B cell (primary cell): ENCODE results near the gene TRIM28. TPM values are rescaled to one million over a fixed set of nuclear protein-coding genes. Genes with fewer than 3 reads are reported as not detected.
A peak's percentile ranks its signal among the peaks of the same experiment; 100 is the strongest.

Experiments
- ATAC-seq: fragments of 200-7000 bp; cut with Tn5 transposase; one replicate; pipeline ENCODE4 v1.10.0; 2021; ENCODE audit warnings: low read depth, mild to moderate bottlenecking, moderate number of reproducible peaks, moderate library complexity
- CTCF ChIA-PET: fragments of 350-600 bp; sonication (Branson Sonifier 250); formaldehyde crosslinking; loops from one replicate; lab custom pipeline; 2021; ENCODE audit warnings: antibody characterized with exemption, inconsistent platforms; lab: Charles Lee
- POLR2A ChIA-PET: fragments of 350-600 bp; sonication (Branson Sonifier 250); formaldehyde crosslinking; loops from one replicate; lab custom pipeline; 2021; ENCODE audit warnings: antibody characterized with exemption; lab: Charles Lee
- DNase-seq: peaks from one replicate; pipeline ENCODE4 v3.0.0; 2013
- H2AFZ ChIP-seq: 2 replicates; pipeline ENCODE4 v1.6.1; 2012; ENCODE audit warnings: mild to moderate bottlenecking, low read depth, low read length; ENCODE audit not compliant: insufficient read depth, poor library complexity, severe bottlenecking
- H3K27ac ChIP-seq, 2 donors: 1 replicate in 1 of 2; 2 replicates in 1 of 2; pipeline ENCODE4 v1.5.1; 2012 to 2013; ENCODE audit warnings: low read length in 2 of 2, mild to moderate bottlenecking in 2 of 2, moderate library complexity in 1 of 2
- H3K27me3 ChIP-seq, 4 experiments: fragments of 200-600 bp in 1 of 4; sonication (generic) in 1 of 4; replicated peaks in 1 of 4; 1 replicate in 2 of 4; 2 replicates in 2 of 4; pipeline versions ENCODE4 v1.6.1 to v1.7.0; 2013 to 2016; ENCODE audit warnings: low read length in 3 of 4, mild to moderate bottlenecking in 2 of 4, mixed read lengths in 1 of 4, moderate library complexity in 1 of 4; ENCODE audit not compliant: insufficient read depth in 4 of 4, control insufficient read depth in 3 of 4; ENCODE audit errors: control extremely low read depth in 1 of 4
- H3K36me3 ChIP-seq, 2 experiments: replicated peaks in 1 of 2; 1 replicate in 1 of 2; 2 replicates in 1 of 2; pipeline versions ENCODE4 v1.6.1 to v1.7.1; 2013; ENCODE audit warnings: low read length in 1 of 2; ENCODE audit not compliant: insufficient read depth in 2 of 2, control insufficient read depth in 1 of 2; ENCODE audit errors: control extremely low read depth in 1 of 2, extremely low read depth in 1 of 2
- H3K4me1 ChIP-seq, 2 donors: fragments of 200-600 bp in 1 of 2; sonication (generic) in 1 of 2; 1 replicate in 1 of 2; 2 replicates in 1 of 2; pipeline versions ENCODE4 v1.5.1 to v1.6.1; 2013 to 2017; ENCODE audit warnings: low read length in 2 of 2; ENCODE audit not compliant: control insufficient read depth in 2 of 2, insufficient read depth in 2 of 2
- H3K4me2 ChIP-seq: replicated peaks from 2 replicates; pipeline ENCODE3; 2012; ENCODE audit warnings: mild to moderate bottlenecking, low read depth, low read length; ENCODE audit not compliant: poor library complexity, severe bottlenecking
- H3K4me3 ChIP-seq, 5 experiments: fragments of 200-600 bp in 1 of 5; sonication (generic) in 1 of 5; 1 replicate in 3 of 5; 2 replicates in 2 of 5; pipeline versions ENCODE4 v1.5.1 to v1.7.0; 2011 to 2016; ENCODE audit warnings: low read length in 4 of 5, mild to moderate bottlenecking in 4 of 5, low read depth in 2 of 5, control low read depth in 1 of 5, moderate library complexity in 1 of 5; ENCODE audit not compliant: insufficient read depth in 1 of 5; ENCODE audit errors: control extremely low read depth in 1 of 5, extremely low read depth in 1 of 5
- H3K79me2 ChIP-seq: fragments of 200-600 bp; sonication (generic); one replicate; pipeline ENCODE4 v1.6.0; 2016; ENCODE audit warnings: low read length; ENCODE audit not compliant: control insufficient read depth, insufficient read depth
- H3K9ac ChIP-seq: fragments of 200-600 bp; sonication (generic); 2 replicates; pipeline ENCODE4 v1.6.1; 2017; ENCODE audit warnings: mild to moderate bottlenecking, low read length, moderate library complexity
- H3K9me3 ChIP-seq, 3 donors: one replicate each; pipeline versions ENCODE4 v1.6.1 to v1.7.1; 2013; ENCODE audit warnings: low read length in 2 of 3; ENCODE audit not compliant: control insufficient read depth in 2 of 3, insufficient read depth in 1 of 3; ENCODE audit errors: control extremely low read depth in 1 of 3
- H4K20me1 ChIP-seq: 2 replicates; pipeline ENCODE4 v1.6.0; 2012; ENCODE audit warnings: mild to moderate bottlenecking, low read length; ENCODE audit not compliant: insufficient read depth, control insufficient read depth, poor library complexity, severe bottlenecking
- H3K27ac Mint-ChIP-seq: one replicate; pipeline ENCODE4 v1.8.0; 2021; ENCODE audit warnings: mixed read lengths
- H3K27me3 Mint-ChIP-seq: one replicate; pipeline ENCODE4 v1.8.0; 2021; ENCODE audit warnings: mixed read lengths
- H3K4me1 Mint-ChIP-seq: one replicate; pipeline ENCODE4 v1.8.0; 2021; ENCODE audit warnings: mixed read lengths
- H3K4me3 Mint-ChIP-seq: one replicate; pipeline ENCODE4 v1.8.0; 2021; ENCODE audit warnings: mixed read lengths
- H3K9me3 Mint-ChIP-seq: one replicate; pipeline ENCODE4 v1.8.0; 2022; ENCODE audit warnings: mixed read lengths; ENCODE audit not compliant: insufficient read depth
- EZH2 ChIP-seq: IDR thresholded peaks from 2 replicates; pipeline ENCODE4 v1.6.1; 2012; ENCODE audit warnings: borderline replicate concordance, low read depth, mild to moderate bottlenecking, moderate library complexity, low read length; ENCODE audit not compliant: insufficient read depth, poor library complexity, severe bottlenecking
- WGBS: methylation state at CpG from one replicate; pipeline ENCODE4 v1.1.5; 2013; ENCODE audit warnings: missing lambda C conversion rate; ENCODE audit not compliant: insufficient coverage; 5-methylcytosine and 5-hydroxymethylcytosine counted together
- intact Hi-C: fragments of 100-400 bp; cut with micrococcal nuclease; formaldehyde crosslinking; loops from one replicate; pipeline ENCODE4 v1.10.0; 2022
- polyA plus RNA-seq: library from polyadenylated mRNA; depleted of rRNA; stranded (reverse); fragments of >200 nt; gene quantifications from 2 replicates; pipeline ENCODE4 v1.2.3, GENCODE V29; 2012
- total RNA-seq, 2 donors: library from RNA; stranded (reverse); fragments of 120-200 nt in 1 of 2; gene quantifications; 1 replicate in 1 of 2; 2 replicates in 1 of 2; pipeline versions ENCODE4 v1.2.3 to v1.2.4, GENCODE V29; 2013 to 2022
- TF ChIP-seq, protein P1 (sequence below): fragments of 200-600 bp; IDR thresholded peaks from one replicate; pipeline ENCODE4 v1.8.0; 2022; ENCODE audit warnings: antibody characterized with exemption, mild to moderate bottlenecking

TRIM28 gene
- total and polyA plus RNA-seq, 2 donors (not counting 1 experiment from before 2014, with no cell fraction given), result 370 to 569 TPM

- Histone ChIP-seq H3K9ac (no peak overlapping the region), H3K4me2 (no peak overlapping the region), H3K79me2 (peaks cover 55% of the 10 kb centered on the region), H3K27ac (no peak overlapping the region), H3K4me3 (no peak overlapping the region), H3K27me3 (no peaks in the 10 kb centered on the region), H2AFZ (no peak overlapping the region), H3K4me1 (peaks cover 22 to 32% of the 10 kb centered on the region in 2 donors), H4K20me1 (peaks cover 70% of the 10 kb centered on the region), H3K36me3 (peaks cover 1 to 73% of the 10 kb centered on the region in 2 experiments), H3K9me3 (no peaks in the 10 kb centered on the region)
- POLR2A ChIA-PET, result no interaction called here
- Mint-ChIP-seq H3K4me1 (peaks cover 33% of the 10 kb centered on the region), H3K27me3 (no peaks in the 10 kb centered on the region), H3K4me3 (no peak overlapping the region), H3K9me3 (no peaks in the 10 kb centered on the region), H3K27ac (no peak overlapping the region)
- WGBS, result 94% methylated on average over 20 of the region's 20 CpGs
- no peak for ATAC-seq
- CTCF ChIA-PET, result interaction anchor here (1.1 kb wide), 1 partner anchor 29 kb away, joined by 3 read pairs; no protein-coding TSS in a partner anchor
- intact Hi-C loops, result no loop called here
- no peak for TF ChIP-seq EZH2
- TF ChIP-seq, protein P1, sequence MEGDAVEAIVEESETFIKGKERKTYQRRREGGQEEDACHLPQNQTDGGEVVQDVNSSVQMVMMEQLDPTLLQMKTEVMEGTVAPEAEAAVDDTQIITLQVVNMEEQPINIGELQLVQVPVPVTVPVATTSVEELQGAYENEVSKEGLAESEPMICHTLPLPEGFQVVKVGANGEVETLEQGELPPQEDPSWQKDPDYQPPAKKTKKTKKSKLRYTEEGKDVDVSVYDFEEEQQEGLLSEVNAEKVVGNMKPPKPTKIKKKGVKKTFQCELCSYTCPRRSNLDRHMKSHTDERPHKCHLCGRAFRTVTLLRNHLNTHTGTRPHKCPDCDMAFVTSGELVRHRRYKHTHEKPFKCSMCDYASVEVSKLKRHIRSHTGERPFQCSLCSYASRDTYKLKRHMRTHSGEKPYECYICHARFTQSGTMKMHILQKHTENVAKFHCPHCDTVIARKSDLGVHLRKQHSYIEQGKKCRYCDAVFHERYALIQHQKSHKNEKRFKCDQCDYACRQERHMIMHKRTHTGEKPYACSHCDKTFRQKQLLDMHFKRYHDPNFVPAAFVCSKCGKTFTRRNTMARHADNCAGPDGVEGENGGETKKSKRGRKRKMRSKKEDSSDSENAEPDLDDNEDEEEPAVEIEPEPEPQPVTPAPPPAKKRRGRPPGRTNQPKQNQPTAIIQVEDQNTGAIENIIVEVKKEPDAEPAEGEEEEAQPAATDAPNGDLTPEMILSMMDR, result no peak
- DNase-seq, result peak; percentile 30
These were observed 5.2 kb downstream of the TRIM28 start for GRCh38 chr19:58548859-58549663.
